HCT116 (cell line): Measurements from ENCODE around the gene MGP. TPM values are rescaled to one million over a fixed set of nuclear protein-coding genes. Genes with fewer than 3 reads are reported as not detected.

Source experiments
- ATAC-seq: fragments of 200-7000 bp; cut with Tn5 transposase; 2 replicates; pipeline ENCODE4 v1.9.1; 2020; ENCODE audit warnings: mild to moderate bottlenecking, moderate library complexity
- BruUV-seq: library from RNA; stranded (reverse); fragments of 400-500 nt; replicated peaks from 2 replicates; lab custom pipeline; 2021; lab: Mats Ljungman, UMichigan
- CTCF ChIA-PET: fragments of 300-600 bp; sonication (Branson Sonifier 250); formaldehyde crosslinking; loops from one replicate; lab custom pipeline; 2021; ENCODE audit warnings: antibody characterized with exemption; lab: Charles Lee
- POLR2A ChIA-PET: fragments of 300-600, 350-600 bp; sonication (Branson Sonifier 250); formaldehyde crosslinking; loops from one replicate; lab custom pipeline; 2021; ENCODE audit warnings: antibody characterized with exemption; lab: Charles Lee
- RAD21 ChIA-PET, 2 experiments: fragments of 300-600 bp; sonication (Branson Sonifier 250); formaldehyde crosslinking; loops; one replicate each; lab custom pipeline; 2023; ENCODE audit warnings: low total read pairs in 2 of 2; ENCODE audit not compliant: uncharacterized antibody in 2 of 2, unreplicated experiment in 2 of 2, low non-redundant PET in 1 of 2; lab: Charles Lee
- DNase-seq: peaks from one replicate; pipeline ENCODE4 v3.0.0-alpha.2; 2010; ENCODE audit warnings: low read depth, low spot score
- H2AFZ ChIP-seq: fragments of 200-600 bp; shearing (Covaris generic), sonication (generic); 2 replicates; pipeline ENCODE4 v1.6.1; 2017; ENCODE audit warnings: low read depth, mixed run types, mixed read lengths, antibody characterized with exemption, low read length; ENCODE audit not compliant: poor library complexity, severe bottlenecking
- H3K27ac ChIP-seq: 2 replicates; pipeline ENCODE4 v1.5.1; 2012; ENCODE audit warnings: low read depth, low read length
- H3K27me3 ChIP-seq: fragments of 200-600 bp; sonication (generic); 2 replicates; pipeline ENCODE4 v1.6.1; 2016; ENCODE audit warnings: mixed run types, low read length, mixed read lengths; ENCODE audit not compliant: insufficient read depth
- H3K36me3 ChIP-seq, 2 experiments: fragments of 200-500 bp in 1 of 2; fragments of 200-600 bp in 1 of 2; sonication (Bioruptor generic) in 1 of 2; sonication (generic) in 1 of 2; 2 replicates each; pipeline versions ENCODE4 v1.5.1 to v1.6.1; 2014 to 2016; ENCODE audit warnings: low read length in 2 of 2, inconsistent platforms in 1 of 2, mixed read lengths in 1 of 2, mixed run types in 1 of 2; ENCODE audit not compliant: insufficient read depth in 2 of 2, control insufficient read depth in 1 of 2
- H3K4me1 ChIP-seq, 2 experiments: fragments of 200-600 bp in 1 of 2; sonication (generic) in 1 of 2; 2 replicates each; pipeline versions ENCODE4 v1.5.1 to v1.6.1; 2012 to 2017; ENCODE audit warnings: low read length in 2 of 2, inconsistent platforms in 1 of 2, mild to moderate bottlenecking in 1 of 2, mixed read lengths in 1 of 2, mixed run types in 1 of 2, moderate library complexity in 1 of 2; ENCODE audit not compliant: insufficient read depth in 2 of 2, control insufficient read depth in 1 of 2
- H3K4me2 ChIP-seq: fragments of 200-600 bp; sonication (generic); 2 replicates; pipeline ENCODE4 v1.6.1; 2017; ENCODE audit warnings: mixed run types, low read length, mixed read lengths
- H3K4me3 ChIP-seq, 2 experiments: fragments of 200-600 bp in 1 of 2; sonication (generic) in 1 of 2; replicated peaks in 1 of 2; 2 replicates each; pipeline ENCODE4 v1.5.1; 2011 to 2016; ENCODE audit warnings: low read length in 2 of 2, control low read depth in 1 of 2, low read depth in 1 of 2, mild to moderate bottlenecking in 1 of 2, mixed read lengths in 1 of 2, mixed run types in 1 of 2
- H3K79me2 ChIP-seq: fragments of 200-600 bp; sonication (generic); 2 replicates; pipeline ENCODE4 v1.6.1; 2017; ENCODE audit warnings: mild to moderate bottlenecking, mixed run types, low read length, moderate library complexity, mixed read lengths; ENCODE audit not compliant: insufficient read depth
- H3K9ac ChIP-seq: fragments of 200-600 bp; sonication (generic); 2 replicates; pipeline ENCODE4 v1.6.1; 2016; ENCODE audit warnings: low read length, mixed read lengths
- H3K9me2 ChIP-seq: fragments of 200-600 bp; sonication (generic), shearing (Covaris generic); 2 replicates; pipeline ENCODE4 v1.6.1; 2017; ENCODE audit warnings: mixed run types, mild to moderate bottlenecking, moderate library complexity; ENCODE audit not compliant: insufficient read depth
- H3K9me3 ChIP-seq, 2 experiments: fragments of 200-500 bp in 1 of 2; fragments of 200-600 bp in 1 of 2; sonication (Bioruptor generic) in 1 of 2; sonication (generic) in 1 of 2; 2 replicates each; pipeline ENCODE4 v1.6.1; 2014 to 2017; ENCODE audit warnings: low read length in 2 of 2, mixed read lengths in 2 of 2, inconsistent platforms in 1 of 2, low read depth in 1 of 2, mild to moderate bottlenecking in 1 of 2, mixed run types in 1 of 2, moderate library complexity in 1 of 2; ENCODE audit not compliant: control insufficient read depth in 1 of 2, insufficient read depth in 1 of 2
- H4K20me1 ChIP-seq: fragments of 200-600 bp; sonication (generic), shearing (Covaris generic); 2 replicates; pipeline ENCODE4 v1.6.1; 2017; ENCODE audit warnings: mixed run types, mild to moderate bottlenecking, moderate library complexity; ENCODE audit not compliant: insufficient read depth
- CEBPB ChIP-seq: IDR thresholded peaks from 2 replicates; pipeline ENCODE4 v1.6.1; 2012; ENCODE audit warnings: low read depth
- EGR1 ChIP-seq: IDR thresholded peaks from 2 replicates; pipeline ENCODE4 v1.6.1; 2012; ENCODE audit warnings: low read depth
- FOSL1 ChIP-seq: IDR thresholded peaks from 2 replicates; pipeline ENCODE4 v1.6.1; 2012; ENCODE audit warnings: low read depth
- SIN3A ChIP-seq: IDR thresholded peaks from 2 replicates; pipeline ENCODE4 v1.6.1; 2012; ENCODE audit warnings: low read depth
- SP1 ChIP-seq: IDR thresholded peaks from 2 replicates; pipeline ENCODE4 v1.6.1; 2012; ENCODE audit warnings: low read depth
- SRF ChIP-seq: IDR thresholded peaks from 2 replicates; pipeline ENCODE4 v1.6.1; 2012; ENCODE audit warnings: low read depth
- TCF7L2 ChIP-seq: IDR thresholded peaks from 2 replicates; pipeline ENCODE4 v1.7.0; 2011; ENCODE audit warnings: borderline replicate concordance, inconsistent platforms; ENCODE audit not compliant: insufficient read depth, insufficient read length; ENCODE audit errors: extremely low read depth
- YY1 ChIP-seq: IDR thresholded peaks from 2 replicates; pipeline ENCODE4 v1.6.1; 2011; ENCODE audit warnings: low read length, low read depth, moderate library complexity, mild to moderate bottlenecking; ENCODE audit not compliant: insufficient replicate concordance; ENCODE audit errors: extremely low read depth
- intact Hi-C: fragments of 100-400 bp; cut with micrococcal nuclease; formaldehyde crosslinking; loops from 2 replicates; pipeline ENCODE4 v1.10.0; 2022
- total RNA-seq: library from RNA; stranded (reverse); gene quantifications from one replicate; pipeline ENCODE4 v1.2.1, GENCODE V29; 2021; ENCODE audit not compliant: unreplicated experiment
- TF ChIP-seq, protein P1 (sequence below): IDR thresholded peaks from 2 replicates; pipeline ENCODE4 v1.6.1; 2012; ENCODE audit warnings: low read depth
- TF ChIP-seq, protein P2 (sequence below): IDR thresholded peaks from 2 replicates; pipeline ENCODE4 v1.6.1; 2011; ENCODE audit warnings: mild to moderate bottlenecking, low read length, moderate library complexity; ENCODE audit not compliant: insufficient replicate concordance; ENCODE audit errors: extremely low read depth
- TF ChIP-seq, protein P3 (sequence below): IDR thresholded peaks from 2 replicates; pipeline ENCODE4 v1.6.1; 2012
- TF ChIP-seq, protein P4 (sequence below), 3 experiments: fragments of 200-600 bp in 1 of 3; sonication (generic) in 1 of 3; IDR thresholded peaks in 2 of 3; conservative IDR thresholded peaks in 1 of 3; 2 replicates each; pipeline ENCODE4 v1.5.1; 2012 to 2017; ENCODE audit warnings: low read depth in 2 of 3, low read length in 2 of 3, antibody characterized with exemption in 1 of 3, borderline replicate concordance in 1 of 3, control low read depth in 1 of 3, mild to moderate bottlenecking in 1 of 3, mixed read lengths in 1 of 3, mixed run types in 1 of 3, moderate library complexity in 1 of 3; ENCODE audit not compliant: insufficient read depth in 1 of 3

Gene MGP
- total RNA-seq, 1 experiment from 2014 or later = 1.3 TPM

DNA sequence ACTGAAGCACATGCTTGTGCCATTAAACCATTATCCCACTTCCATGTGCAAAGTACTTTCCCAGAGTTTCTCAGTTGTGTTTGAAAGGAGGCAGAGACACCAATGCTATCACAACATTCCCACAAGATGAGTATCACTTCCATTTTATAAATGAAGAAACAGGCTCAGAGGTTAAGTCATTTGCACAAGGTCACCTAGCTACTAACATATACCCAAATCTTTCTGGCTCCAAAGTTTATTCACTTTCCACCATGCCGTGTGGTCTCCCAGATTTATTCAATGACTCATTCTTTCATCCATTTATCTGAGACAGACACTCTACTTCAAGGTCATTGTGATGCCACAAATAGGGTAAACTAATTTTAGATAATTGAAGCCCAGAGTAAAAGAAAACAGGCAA, 51.7 kb downstream of the MGP start (continued):
- TF ChIP-seq, protein P1, sequence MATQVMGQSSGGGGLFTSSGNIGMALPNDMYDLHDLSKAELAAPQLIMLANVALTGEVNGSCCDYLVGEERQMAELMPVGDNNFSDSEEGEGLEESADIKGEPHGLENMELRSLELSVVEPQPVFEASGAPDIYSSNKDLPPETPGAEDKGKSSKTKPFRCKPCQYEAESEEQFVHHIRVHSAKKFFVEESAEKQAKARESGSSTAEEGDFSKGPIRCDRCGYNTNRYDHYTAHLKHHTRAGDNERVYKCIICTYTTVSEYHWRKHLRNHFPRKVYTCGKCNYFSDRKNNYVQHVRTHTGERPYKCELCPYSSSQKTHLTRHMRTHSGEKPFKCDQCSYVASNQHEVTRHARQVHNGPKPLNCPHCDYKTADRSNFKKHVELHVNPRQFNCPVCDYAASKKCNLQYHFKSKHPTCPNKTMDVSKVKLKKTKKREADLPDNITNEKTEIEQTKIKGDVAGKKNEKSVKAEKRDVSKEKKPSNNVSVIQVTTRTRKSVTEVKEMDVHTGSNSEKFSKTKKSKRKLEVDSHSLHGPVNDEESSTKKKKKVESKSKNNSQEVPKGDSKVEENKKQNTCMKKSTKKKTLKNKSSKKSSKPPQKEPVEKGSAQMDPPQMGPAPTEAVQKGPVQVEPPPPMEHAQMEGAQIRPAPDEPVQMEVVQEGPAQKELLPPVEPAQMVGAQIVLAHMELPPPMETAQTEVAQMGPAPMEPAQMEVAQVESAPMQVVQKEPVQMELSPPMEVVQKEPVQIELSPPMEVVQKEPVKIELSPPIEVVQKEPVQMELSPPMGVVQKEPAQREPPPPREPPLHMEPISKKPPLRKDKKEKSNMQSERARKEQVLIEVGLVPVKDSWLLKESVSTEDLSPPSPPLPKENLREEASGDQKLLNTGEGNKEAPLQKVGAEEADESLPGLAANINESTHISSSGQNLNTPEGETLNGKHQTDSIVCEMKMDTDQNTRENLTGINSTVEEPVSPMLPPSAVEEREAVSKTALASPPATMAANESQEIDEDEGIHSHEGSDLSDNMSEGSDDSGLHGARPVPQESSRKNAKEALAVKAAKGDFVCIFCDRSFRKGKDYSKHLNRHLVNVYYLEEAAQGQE = no peak
- TF ChIP-seq TCF7L2 (no peak), SIN3A (no peak)

DNA sequence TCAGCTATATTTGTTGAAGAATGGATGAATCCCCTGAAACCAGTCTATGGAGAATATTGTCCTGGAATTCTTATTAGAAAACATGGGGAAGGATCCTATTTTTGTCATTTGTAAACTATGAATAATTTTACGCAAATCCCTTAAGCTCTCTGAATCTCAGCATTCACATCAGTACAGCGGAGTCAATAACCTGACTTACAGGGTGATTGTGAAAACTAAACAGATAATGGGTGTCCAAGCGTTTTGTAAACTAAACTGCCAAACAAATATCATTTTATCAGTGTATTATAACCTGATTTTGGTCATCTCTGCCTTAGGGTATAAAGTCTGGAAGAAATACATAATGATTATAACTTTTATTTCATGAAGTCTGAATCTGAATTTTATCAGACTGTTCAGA, 52.3 kb downstream of the MGP start:
- Histone ChIP-seq H3K9me2 (no peaks in the 10 kb centered on the region), H3K9ac (no peak overlapping the region), H3K27me3 (no peaks in the 10 kb centered on the region), H3K4me3 (no peak overlapping the region), H3K36me3 (no peaks in the 10 kb centered on the region), H4K20me1 (no peaks in the 10 kb centered on the region), H3K4me1 (peaks cover 0 to 12% of the 10 kb centered on the region in 2 experiments; a peak in 2 of 4 replicates), H3K27ac (no peak overlapping the region), H3K79me2 (no peaks in the 10 kb centered on the region), H3K4me2 (no peak overlapping the region), H2AFZ (no peak overlapping the region), H3K9me3 (no peaks in the 10 kb centered on the region)
- RAD21 ChIA-PET = no interaction called here
- intact Hi-C loops = no loop called here
- POLR2A ChIA-PET = no interaction called here
- ATAC-seq (no peak), DNase-seq (no peak)
- no TSS peak for BruUV-seq
- CTCF ChIA-PET = no interaction called here
- TF ChIP-seq CEBPB (no peak), SRF (no peak), TCF7L2 (no peak), FOSL1 (no peak), SIN3A (no peak), EGR1 (no peak), SP1 (no peak), YY1 (no peak)
- TF ChIP-seq, protein P2, sequence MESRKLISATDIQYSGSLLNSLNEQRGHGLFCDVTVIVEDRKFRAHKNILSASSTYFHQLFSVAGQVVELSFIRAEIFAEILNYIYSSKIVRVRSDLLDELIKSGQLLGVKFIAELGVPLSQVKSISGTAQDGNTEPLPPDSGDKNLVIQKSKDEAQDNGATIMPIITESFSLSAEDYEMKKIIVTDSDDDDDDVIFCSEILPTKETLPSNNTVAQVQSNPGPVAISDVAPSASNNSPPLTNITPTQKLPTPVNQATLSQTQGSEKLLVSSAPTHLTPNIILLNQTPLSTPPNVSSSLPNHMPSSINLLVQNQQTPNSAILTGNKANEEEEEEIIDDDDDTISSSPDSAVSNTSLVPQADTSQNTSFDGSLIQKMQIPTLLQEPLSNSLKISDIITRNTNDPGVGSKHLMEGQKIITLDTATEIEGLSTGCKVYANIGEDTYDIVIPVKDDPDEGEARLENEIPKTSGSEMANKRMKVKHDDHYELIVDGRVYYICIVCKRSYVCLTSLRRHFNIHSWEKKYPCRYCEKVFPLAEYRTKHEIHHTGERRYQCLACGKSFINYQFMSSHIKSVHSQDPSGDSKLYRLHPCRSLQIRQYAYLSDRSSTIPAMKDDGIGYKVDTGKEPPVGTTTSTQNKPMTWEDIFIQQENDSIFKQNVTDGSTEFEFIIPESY = no peak
- TF ChIP-seq, protein P1 = no peak
- TF ChIP-seq, protein P3, sequence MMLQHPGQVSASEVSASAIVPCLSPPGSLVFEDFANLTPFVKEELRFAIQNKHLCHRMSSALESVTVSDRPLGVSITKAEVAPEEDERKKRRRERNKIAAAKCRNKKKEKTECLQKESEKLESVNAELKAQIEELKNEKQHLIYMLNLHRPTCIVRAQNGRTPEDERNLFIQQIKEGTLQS = no peak
- TF ChIP-seq, protein P4, sequence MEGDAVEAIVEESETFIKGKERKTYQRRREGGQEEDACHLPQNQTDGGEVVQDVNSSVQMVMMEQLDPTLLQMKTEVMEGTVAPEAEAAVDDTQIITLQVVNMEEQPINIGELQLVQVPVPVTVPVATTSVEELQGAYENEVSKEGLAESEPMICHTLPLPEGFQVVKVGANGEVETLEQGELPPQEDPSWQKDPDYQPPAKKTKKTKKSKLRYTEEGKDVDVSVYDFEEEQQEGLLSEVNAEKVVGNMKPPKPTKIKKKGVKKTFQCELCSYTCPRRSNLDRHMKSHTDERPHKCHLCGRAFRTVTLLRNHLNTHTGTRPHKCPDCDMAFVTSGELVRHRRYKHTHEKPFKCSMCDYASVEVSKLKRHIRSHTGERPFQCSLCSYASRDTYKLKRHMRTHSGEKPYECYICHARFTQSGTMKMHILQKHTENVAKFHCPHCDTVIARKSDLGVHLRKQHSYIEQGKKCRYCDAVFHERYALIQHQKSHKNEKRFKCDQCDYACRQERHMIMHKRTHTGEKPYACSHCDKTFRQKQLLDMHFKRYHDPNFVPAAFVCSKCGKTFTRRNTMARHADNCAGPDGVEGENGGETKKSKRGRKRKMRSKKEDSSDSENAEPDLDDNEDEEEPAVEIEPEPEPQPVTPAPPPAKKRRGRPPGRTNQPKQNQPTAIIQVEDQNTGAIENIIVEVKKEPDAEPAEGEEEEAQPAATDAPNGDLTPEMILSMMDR (IDR thresholded peaks at IDR 0.05 in 2 of 3, conservative IDR thresholded peaks at IDR 0.05 in 1 of 3; ENCODE audit: borderline replicate concordance in 1 of 3, insufficient read depth in 1 of 3, low read depth in 2 of 3, low read length in 2 of 3) = no peak
